CD4-positive, alpha-beta T cell treated with Interleukin-6 for 4 hours (primary cell): ENCODE measurements around the gene TXNRD2.
A peak's percentile ranks its signal among the peaks of the same experiment; 100 is the strongest.

Experiments used
- DNase-seq: peaks from one replicate; pipeline ENCODE4 v3.0.0-alpha.2; 2020; ENCODE audit warnings: mixed read lengths

The TXNRD2 gene

GRCh38 chr22:19979712-19980493 is 38.3 kb upstream of the TXNRD2 start:
- no peak for DNase-seq

GRCh38 chr22:19978748-19979147 is 37.1 kb upstream of the TXNRD2 start:
- no peak for DNase-seq

- DNase-seq, result no peak
These were observed 36.0 kb upstream of the TXNRD2 start for GRCh38 chr22:19977296-19978243.

- DNase-seq, result no peak
These were observed 35.1 kb upstream of the TXNRD2 start for GRCh38 chr22:19976671-19977070.

- DNase-seq, result no peak
These were observed 34.1 kb upstream of the TXNRD2 start for GRCh38 chr22:19975707-19976035.

- DNase-seq, result no peak
These were observed 33.5 kb upstream of the TXNRD2 start for GRCh38 chr22:19974935-19975706.

- DNase-seq, result peak; percentile 10
These were observed 32.7 kb upstream of the TXNRD2 start for GRCh38 chr22:19974268-19974861.

- no peak for DNase-seq
These were observed 32.1 kb upstream of the TXNRD2 start for GRCh38 chr22:19973551-19974267.

- DNase-seq, result no peak
These were observed 31.3 kb upstream of the TXNRD2 start for GRCh38 chr22:19972652-19973550.

GRCh38 chr22:19972251-19972650 is 30.6 kb upstream of the TXNRD2 start:
- DNase-seq, result no peak

- DNase-seq, result peak; percentile 43
These were observed 29.9 kb upstream of the TXNRD2 start for GRCh38 chr22:19971276-19972124.

GRCh38 chr22:19970479-19971275 is 29.1 kb upstream of the TXNRD2 start:
- peak; percentile 82 for DNase-seq

- DNase-seq, result no peak
These were observed 28.4 kb upstream of the TXNRD2 start for GRCh38 chr22:19970031-19970478.

- no peak for DNase-seq
These were observed 27.7 kb upstream of the TXNRD2 start for GRCh38 chr22:19969141-19969928.

GRCh38 chr22:19968450-19968891 is 26.9 kb upstream of the TXNRD2 start:
- no peak for DNase-seq

GRCh38 chr22:19967850-19968449 is 26.3 kb upstream of the TXNRD2 start:
- no peak for DNase-seq

GRCh38 chr22:19966908-19967750 is 25.5 kb upstream of the TXNRD2 start:
- DNase-seq, result no peak
